Skin of body (tissue), 2 donors: ENCODE results near the gene SRSF7. TPM values are rescaled to one million over a fixed set of nuclear protein-coding genes. Genes with fewer than 3 reads are reported as not detected.
A peak's percentile ranks its signal among the peaks of the same experiment; 100 is the strongest.
"Not testable (repeated sequence)": the region's sequence is repeated elsewhere in the genome, so short reads cannot be mapped to it uniquely, and the experiment has no call there.

Experiments
- DNase-seq: peaks from one replicate; lab custom pipeline; 2025; lab: John Stamatoyannopoulos, UW
- total RNA-seq: library from RNA; depleted of rRNA; stranded (reverse); fragments of >200 nt; gene quantifications from one replicate; pipeline ENCODE4 v1.2.3, GENCODE V29; 2014

SRSF7 gene
- total RNA-seq, 1 donor from 2014 or later = 111 TPM

DNA sequence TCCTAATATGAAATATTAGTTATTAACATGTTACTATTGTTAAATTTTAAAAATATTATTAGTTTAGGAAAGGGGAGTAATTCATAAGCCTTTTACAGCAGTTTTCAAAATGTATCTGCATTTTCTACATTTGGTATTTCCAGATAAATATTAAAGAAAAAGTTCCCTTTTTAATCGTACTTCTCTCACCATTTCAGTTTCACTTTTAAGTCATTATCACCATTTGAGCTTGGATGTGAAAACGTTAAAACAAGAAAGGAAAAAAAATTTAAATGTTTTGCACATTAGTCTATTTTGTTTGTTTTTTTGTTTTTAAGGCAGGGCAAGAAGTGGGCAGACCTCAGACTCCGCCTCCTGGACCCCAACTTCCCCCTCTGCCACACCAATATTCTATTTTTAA is 3.3 kb upstream of the SRSF7 start:
- no peak for DNase-seq

DNA sequence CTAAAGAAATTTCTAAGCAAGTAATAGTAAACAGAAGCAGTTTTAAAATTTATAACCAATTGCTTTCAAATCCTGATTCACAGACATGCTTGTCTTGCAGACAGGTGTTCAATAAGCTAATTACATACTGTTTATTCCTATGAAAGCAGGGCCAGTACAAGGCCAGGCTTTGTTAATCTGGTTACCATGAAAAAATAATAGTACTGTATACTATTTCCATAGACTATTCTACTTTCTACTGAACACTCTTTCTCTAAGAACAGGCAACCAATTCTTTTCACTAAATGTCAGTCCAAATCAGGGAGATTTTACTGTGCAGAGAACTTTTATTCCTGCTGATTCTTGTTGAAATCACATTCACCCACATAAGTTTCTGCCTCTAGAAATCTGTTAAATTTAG is 2.9 kb upstream of the SRSF7 start:
- DNase-seq = no peak

DNA sequence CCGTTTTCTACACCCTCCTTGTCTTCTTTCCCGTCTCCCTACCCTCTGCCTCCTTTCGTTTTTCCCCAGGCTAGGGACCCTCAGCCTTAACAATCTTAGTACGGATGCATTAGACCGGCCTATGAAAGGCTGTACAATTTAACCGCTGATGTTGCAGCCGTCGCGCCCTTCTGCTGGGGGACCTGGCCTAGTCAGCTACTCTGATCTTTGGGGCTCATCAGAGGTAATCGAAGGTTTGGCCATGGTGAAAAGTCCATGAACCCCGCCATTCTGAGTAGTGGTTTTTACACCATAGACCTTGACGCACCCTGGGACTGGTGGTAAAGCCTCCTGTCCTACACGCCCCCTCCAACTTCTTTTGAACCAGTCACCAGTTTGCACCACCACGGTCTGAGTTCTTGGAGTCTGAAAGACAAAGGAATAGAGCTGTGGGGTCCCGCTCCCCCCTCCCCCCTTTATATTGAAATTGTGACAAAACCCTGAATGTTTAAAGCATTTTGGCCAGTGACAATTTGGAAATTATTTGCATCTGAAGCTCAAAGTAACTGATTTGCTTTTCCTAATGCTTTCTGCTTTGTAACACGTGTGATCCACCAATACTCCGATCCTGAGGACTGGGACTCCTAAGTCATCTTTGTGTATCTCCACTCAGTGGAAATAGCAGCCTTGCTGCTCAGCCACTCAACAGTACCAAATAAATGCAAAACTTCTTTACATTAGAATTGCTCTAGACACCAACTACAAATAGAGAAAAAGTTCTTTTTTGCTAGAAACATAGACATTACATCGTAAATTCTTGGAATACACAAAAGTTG is 642 bp upstream of the SRSF7 start:
- no peak for DNase-seq

DNA sequence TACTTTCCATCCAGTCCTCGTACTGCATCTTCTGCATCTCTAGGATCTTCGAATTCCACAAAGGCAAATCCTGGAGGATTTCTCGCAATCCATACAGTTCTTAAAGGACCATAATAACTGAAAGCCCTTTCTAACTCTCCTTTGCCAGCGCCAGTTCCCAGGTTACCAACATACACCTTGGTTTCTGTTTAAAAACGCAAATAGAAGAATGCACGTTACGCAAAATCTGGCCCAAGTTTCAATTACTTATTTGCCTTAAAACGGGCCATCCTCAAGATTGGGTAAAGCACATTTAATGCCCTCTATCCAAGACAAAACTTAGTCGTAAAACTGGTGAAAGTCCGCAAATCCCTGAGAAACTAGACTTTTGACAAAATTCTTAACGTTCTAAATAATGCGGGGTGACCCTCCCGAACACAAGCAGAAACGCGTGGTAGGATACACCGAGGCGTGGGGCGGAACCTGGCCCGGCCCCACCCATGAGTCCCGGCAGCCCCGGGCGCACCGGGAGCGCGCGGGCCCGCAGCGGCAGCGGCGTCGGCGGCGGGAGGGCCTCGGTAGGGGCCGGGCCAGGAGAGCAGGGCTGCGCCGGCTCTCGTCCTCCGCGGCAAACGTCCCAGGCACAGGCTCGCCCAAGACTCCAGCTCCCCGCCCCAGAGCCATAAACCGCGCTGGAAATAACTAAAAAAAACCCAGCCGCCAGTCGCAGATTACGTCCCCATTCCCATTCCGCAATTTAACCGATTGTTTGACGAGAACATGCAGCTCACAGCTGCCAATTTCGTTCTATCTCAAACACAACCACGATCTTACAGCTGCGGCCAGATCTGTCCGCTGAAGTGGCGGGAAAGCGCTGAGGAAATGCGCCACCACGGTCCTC is 910 bp downstream of the SRSF7 start:
- DNase-seq = peak; percentile 63

DNA sequence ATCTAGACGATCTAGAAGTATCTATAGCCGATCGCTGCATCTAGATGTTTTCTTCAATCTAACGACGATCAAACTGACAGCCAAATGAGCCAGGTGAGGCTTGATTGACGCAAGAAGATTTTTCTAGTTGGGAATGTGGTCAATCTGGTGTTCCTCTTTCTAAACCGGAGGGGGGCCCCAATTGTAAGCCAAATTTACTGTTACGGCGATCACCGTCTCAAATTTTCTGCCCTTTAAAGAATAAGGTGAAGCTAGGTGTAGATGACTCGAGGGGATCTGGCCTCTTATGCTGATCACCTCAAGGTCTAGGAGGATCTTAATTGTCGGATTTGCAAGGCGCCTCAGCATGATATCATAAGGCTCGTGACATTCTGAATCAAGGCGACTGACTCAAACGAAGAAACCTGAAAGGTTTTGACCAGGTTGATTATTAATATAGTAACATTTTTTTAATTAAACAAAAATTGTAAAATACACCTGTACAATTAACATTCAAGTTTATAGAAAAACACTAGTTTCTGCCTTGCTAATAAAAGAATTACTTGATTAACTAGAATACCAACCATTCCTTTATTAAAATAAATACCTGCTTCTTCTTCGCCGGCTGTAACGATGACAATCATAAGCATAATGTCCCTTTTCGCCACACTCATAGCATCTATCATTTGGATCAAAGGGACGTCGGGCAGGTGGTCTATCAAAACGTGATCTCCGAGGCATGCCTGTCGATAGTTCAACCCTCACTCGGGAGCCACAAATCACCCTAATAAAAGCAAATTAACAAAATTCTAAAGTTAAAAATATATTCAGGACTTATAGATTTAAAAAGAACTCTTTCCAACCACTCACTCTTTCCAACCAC is 2.0 kb downstream of the SRSF7 start:
- DNase-seq = no peak

DNA sequence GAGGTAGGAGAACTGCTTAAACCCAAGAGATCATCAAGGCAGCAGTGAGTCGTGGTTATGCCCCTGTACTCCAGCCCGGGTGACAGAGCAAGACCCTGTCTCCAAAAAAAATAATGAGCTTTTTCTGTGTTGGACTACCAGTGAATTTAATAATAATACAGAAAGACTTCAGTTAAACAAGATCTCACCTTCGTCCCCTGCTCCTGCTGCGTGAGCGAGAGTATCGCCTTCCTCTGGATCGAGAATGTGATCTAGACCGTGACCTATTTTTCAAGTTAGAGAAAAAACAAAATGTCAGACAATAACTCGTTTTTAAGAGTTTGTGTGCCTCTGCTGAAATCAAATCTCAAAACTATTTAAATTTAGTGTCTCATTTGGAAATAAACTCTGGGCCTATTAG is 2.8 kb downstream of the SRSF7 start:
- DNase-seq = no peak

DNA sequence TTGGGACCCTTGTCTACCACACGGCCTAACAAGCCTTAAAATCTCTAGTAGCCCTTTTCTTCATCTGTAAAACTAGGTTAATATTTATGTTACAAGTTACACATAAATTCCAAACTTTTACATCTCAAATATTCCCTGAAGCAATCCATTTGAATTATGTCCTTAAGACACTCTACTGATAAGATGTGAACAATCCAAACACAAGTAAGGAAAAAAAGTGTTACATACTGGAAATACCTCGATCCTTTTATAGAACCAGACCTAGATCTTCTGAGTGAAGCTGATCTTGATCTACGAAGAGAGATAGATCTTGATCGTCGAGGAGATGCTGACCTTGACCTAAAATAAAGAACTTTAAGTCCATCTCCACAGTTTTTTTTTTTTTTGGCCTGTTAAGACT is 3.3 kb downstream of the SRSF7 start:
- no peak for DNase-seq

DNA sequence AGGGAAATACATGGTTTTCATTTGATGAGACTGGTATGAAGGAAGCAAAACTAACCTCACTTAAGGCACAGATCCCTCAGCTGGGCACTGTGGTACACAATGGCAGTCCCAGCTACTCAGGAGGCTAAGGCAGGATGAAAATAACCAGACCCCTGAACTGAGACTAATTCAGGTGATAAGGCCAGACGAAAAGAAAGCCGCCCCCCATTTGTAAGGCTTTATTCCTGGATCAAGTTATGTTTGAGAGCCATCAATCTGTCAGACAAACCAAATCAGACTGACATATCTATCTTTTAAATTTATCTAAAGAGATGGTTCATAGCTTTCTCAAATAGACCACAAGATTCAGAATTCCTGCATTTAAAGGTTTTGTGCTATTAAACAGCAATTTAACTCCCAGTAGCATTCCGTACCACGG is 4.1 kb downstream of the SRSF7 start:
- no peak for DNase-seq

DNA sequence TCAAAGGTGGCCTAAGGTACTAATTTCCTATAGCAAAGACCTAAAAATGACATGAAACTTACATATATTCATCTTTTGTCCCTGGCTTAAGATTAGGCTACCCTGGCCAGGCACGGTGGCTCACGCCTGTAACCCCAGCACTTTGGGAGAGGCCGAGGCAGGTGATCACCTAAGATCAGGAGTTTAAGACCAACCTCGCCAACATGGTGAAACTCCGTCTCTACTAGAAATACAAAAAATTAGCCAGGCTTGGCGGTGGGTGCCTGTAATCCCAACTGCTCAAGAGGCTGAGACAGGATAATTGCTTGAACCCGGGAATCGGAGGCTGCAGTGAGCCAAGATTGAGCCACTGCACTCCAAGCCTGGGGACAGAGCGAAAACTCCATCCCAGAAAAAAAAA is 5.9 kb downstream of the SRSF7 start:
- DNase-seq = no peak

DNA sequence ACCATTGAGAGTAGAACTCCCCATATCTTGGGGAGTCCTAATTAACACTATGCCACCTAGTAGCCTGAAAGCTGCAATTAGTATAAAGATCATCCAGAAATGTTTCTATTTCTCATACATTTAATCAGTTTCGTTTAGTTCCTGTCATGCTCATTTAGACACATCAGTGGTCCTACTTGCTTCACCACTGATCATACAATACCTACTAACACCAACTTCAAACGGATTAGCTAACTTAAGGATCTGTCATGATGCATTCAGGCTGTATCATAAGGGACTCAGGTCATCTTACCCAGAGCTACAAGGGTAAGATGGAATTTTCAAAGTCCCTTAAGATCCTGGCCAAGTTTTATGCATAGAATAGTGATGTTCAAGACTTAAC is 6.8 kb downstream of the SRSF7 start:
- DNase-seq = no peak

DNA sequence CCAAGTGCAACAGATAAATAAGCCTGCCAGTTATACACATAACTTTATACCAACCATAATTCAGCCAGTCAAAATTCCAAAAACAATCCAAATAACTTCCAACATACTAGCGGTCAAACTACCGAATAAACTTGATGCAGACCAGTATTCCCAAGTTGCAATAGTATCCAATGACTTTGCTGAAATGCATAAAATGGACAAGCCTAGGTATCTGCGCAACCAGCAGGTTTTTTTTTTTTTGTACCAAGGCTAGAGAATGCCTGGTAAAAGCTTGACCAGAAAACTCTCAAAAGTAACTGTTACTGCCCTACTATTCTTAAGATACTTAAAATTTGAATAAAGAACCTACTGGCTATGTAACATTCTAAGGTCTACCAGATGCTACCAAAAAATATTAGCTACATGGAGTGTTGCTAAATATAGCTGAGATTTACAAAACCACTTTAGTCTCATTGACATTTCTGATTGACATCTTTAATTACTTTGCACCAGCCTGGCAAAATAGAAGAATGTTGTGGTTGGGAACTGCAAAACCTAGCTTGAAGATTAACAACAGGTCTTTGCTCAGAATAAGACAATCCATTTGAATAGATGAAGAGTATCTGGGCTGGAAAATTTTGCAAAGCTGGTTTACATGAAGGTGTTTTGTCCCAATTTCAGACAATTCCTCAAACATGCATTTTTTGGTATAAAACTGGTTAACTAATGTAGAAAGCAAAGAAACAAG is 7.3 kb downstream of the SRSF7 start:
- no peak for DNase-seq

DNA sequence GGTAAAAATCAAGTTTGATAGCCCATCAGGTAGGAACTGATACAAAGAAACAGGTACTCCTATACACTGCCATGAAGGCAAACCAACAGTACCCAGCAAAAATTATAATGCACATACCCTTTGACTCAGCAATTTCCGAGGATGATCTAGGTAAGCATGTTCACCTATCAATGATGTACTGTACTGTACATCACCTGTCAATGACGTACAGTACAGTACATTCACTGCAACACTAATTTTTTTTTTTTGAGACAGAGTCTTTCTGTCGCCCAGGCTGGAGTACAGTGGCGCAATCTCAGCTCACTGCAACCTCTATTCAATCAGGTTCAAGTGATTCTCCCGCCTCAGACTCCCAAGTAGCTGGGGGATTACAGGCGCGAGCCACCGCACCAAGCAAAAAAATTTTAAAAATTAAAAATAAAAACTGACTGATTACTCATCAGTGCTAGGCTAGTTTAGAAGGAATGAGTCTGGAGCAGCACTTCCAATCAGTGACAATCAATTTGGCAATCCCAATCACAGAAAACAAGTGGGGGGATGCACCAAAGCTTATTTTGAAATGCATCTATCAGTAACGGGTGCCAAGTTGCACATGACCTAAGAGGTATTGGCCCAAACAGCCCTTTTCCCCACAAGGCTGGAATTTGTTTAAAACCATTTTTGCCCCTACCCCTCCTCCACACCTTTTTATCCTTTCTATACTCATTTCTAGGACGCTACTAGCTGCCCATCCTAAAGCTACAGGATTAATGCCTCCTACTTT is 8.2 kb downstream of the SRSF7 start:
- DNase-seq = no peak

DNA sequence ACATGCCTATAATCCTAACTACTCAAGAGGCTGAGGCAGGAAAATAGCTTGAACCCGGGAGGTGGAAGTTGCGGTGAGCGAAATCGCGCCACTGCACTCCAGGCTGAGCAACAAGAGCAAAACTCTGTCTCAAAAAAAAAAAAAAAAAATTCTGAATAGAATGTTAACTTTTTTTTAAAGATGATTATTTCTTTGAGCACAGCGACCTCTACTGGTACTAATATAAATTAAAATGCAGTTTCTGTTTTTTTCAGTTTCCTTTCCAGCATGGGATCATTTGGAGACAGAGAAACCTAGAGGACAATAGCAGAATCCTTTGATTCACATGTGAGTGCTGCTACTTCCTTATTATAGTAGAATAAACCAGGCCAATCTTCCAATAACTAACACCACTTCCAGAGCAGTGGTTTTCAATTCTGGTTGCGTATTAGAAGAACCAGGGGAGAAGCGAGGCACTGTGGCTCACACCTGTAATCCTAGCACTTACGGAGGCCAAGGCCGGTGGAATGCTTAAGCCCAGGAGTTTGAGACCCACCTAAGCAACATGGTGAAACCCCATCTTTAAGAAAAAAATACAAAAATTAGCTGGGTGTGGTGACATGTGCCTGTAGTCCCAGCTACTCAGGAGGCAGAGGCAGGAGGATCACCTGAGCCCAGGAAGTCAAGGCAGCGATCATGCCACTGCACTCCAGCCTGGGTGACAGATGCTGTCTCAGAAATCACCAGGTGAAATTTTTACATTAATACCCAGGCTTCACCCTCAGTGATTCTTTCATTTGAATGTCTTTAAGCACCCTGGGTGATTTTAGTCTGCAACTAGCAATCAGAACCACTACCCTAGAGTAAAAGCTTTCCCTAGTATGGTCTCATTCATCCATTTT is 10.1 kb downstream of the SRSF7 start:
- DNase-seq = no peak

DNA sequence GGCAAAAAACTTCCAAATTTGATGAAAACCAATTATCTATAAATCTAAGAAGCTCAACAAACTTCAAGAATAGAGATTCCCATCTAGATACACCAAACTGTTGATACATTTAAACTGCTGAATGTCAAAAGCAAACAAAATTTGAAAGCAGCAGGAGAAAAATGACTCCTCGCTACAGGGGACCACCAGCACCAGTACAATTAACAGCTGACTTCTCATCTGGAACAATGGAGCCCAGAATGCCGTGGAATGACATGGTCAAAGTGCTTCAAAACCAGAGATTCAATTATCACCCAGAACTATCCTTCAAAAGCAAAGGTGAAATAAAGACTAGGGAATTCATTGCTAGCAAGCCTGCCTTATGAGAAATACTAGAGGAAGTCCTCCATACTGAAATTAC is 11.6 kb downstream of the SRSF7 start:
- no peak for DNase-seq

DNA sequence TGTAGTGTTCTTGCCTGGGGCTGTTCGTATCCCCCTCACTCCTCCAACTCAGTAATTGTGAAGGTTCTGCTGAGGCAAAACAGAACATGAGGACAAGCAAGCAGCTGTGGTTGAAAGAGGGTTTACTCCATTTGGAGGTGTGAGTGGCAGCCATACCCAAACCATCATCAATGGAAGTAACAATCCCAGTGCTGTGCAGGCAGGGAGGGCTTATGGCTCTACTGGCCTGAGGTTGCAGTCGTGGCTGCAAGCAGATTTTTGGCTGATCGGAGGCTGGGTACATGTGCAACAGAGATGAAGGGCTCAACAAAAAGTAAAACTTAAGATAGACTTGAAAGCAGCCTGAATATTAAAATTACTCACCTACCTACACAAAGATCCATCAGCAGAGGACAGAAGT is 13.2 kb downstream of the SRSF7 start:
- no peak for DNase-seq

DNA sequence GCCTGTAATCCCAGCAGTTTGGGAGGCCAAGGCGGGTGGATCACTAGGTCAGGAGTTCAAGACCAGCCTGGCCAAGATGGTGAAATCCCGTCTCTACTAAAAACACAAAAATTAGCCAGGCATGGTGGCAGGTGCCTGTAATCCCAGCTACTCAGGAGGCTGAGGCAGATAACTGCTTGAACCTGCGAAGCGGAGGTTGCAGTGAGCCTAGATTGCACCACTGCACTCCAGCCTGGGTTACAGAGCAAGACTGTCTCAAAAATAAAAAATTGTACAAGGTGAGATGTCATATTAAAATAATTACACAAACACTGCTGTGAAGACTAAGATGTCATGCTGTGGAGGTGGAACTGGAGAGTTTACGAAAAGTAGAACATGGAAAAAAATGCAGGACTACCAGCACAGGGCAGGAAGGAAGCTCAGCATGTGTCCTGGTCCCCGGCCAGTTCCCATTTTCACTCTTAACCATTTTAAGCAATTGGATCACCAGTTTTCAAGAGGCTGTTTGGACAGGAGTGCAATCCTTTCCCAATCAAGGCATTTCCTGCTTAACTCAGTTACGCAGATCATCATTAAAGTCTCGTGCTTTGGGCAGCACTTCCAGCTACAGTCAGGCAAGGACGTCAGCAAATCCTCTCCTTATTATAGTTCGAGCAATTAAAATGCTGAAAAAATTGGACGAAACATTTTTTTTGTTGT is 14.0 kb downstream of the SRSF7 start:
- DNase-seq = not testable (repeated sequence)

DNA sequence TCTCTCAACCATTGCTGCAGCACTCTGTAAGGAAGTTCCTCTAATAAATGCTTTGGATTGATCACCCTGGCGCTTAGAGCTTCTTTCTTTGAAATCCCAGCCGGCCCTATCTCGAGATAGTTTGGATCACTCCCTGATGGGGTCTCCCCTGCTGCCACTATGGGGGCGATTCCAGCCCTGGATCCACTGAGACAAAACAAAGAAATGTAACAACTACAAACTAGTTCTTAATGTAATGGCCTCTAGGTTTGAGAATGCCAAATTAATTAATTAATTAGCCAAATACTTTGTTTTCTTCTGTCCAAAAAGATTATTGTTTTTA is 15.2 kb downstream of the SRSF7 start:
- DNase-seq = no peak

DNA sequence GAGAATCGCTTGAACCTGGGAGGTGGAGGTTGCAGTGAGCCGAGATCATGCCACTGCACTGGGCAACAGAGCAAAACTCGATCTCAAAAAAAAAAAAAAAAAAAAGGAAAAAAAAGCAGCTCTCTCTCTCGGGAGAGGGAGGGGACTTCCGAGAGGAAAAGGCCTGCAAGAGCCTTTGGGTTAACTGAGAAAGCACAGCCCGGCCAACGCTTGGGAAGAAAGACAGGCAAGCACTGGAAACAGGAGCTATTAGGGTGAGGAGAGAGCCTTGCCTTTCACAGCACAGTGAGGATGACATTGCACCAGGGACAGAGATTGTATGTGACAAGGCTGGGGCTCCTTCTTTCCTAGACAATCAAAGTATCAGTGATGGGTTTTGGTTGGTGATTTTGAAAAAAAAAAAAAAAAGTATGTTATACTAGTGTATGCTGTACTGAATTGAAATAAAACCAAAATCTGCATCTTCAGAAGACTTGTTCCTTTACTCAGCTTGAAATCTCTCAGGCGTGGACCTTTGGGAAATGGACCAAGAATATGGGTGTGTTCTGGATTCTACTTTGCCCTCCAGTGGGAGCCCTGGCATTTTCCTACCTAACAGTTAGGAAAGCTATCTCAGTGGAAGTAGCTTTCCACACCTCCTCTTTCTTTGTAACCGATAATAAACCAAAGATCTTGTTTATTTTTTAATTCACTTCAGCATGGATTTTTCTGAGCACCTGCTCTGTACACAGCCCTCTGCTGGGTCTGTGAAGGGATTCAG is 16.7 kb downstream of the SRSF7 start:
- no peak for DNase-seq
